GM23338 (cell line): ENCODE results near the gene RAB44. TPM values are rescaled to one million over a fixed set of nuclear protein-coding genes. Genes with fewer than 3 reads are reported as not detected.

Experiments used
- ATAC-seq: fragments of 200-7000 bp; cut with Tn5 transposase; 3 replicates; pipeline ENCODE4 v1.9.1; 2020
- DNase-seq: peaks from one replicate; pipeline ENCODE4 v3.0.0-alpha.2; 2015; ENCODE audit warnings: low spot score
- H2AFZ ChIP-seq: fragments of 200-600 bp; sonication (generic); 2 replicates; pipeline ENCODE4 v1.8.0; 2016; ENCODE audit warnings: antibody characterized with exemption, mild to moderate bottlenecking, moderate library complexity
- H3F3A ChIP-seq: fragments of 200-600 bp; sonication (generic); replicated peaks from 2 replicates; pipeline ENCODE4 v1.8.0; 2017; ENCODE audit warnings: antibody characterized with exemption, mixed run types, low read depth
- H3K27ac ChIP-seq: fragments of 200-600 bp; sonication (generic); 2 replicates; pipeline ENCODE4 v1.6.1; 2016; ENCODE audit warnings: low read depth
- H3K27me3 ChIP-seq: fragments of 200-600 bp; sonication (generic); 2 replicates; pipeline ENCODE4 v1.8.0; 2016; ENCODE audit warnings: mild to moderate bottlenecking, mixed run types, moderate library complexity; ENCODE audit not compliant: insufficient read depth
- H3K36me3 ChIP-seq: fragments of 200-600 bp; sonication (generic); 2 replicates; pipeline ENCODE4 v1.8.0; 2016; ENCODE audit warnings: mild to moderate bottlenecking; ENCODE audit not compliant: insufficient read depth
- H3K4me1 ChIP-seq: fragments of 200-600 bp; sonication (generic); 2 replicates; pipeline ENCODE4 v1.8.0; 2016; ENCODE audit warnings: mild to moderate bottlenecking, moderate library complexity; ENCODE audit not compliant: insufficient read depth
- H3K4me2 ChIP-seq: fragments of 200-600 bp; sonication (generic); 2 replicates; pipeline ENCODE4 v1.7.1; 2017; ENCODE audit warnings: mixed run types
- H3K4me3 ChIP-seq: fragments of 200-600 bp; sonication (generic); 2 replicates; pipeline ENCODE4 v1.6.1; 2016; ENCODE audit warnings: mixed run types
- H3K79me2 ChIP-seq: fragments of 200-600 bp; sonication (generic); replicated peaks from 2 replicates; pipeline ENCODE4 v1.8.0; 2017; ENCODE audit warnings: mild to moderate bottlenecking; ENCODE audit not compliant: insufficient read depth
- H3K9me2 ChIP-seq: fragments of 200-600 bp; sonication (generic); 2 replicates; pipeline ENCODE4 v1.8.0; 2017; ENCODE audit not compliant: insufficient read depth
- H4K20me1 ChIP-seq: fragments of 200-600 bp; sonication (generic); replicated peaks from 2 replicates; pipeline ENCODE4 v1.8.0; 2017; ENCODE audit warnings: mild to moderate bottlenecking; ENCODE audit not compliant: insufficient read depth
- H3K27ac Mint-ChIP-seq: 2 replicates; pipeline ENCODE4 v1.8.0; 2020; ENCODE audit warnings: inconsistent platforms, mild to moderate bottlenecking, moderate library complexity, mixed read lengths
- H3K27me3 Mint-ChIP-seq: 3 replicates; pipeline ENCODE4 v1.8.0; 2022; ENCODE audit warnings: low read depth, mild to moderate bottlenecking, moderate library complexity, mixed read lengths, inconsistent platforms; ENCODE audit not compliant: insufficient read depth, poor library complexity
- H3K36me3 Mint-ChIP-seq: 3 replicates; pipeline ENCODE4 v1.8.0; 2021; ENCODE audit warnings: low read depth, mild to moderate bottlenecking, inconsistent platforms, moderate library complexity, mixed read lengths
- H3K4me1 Mint-ChIP-seq: 3 replicates; pipeline ENCODE4 v1.8.0; 2020; ENCODE audit warnings: mild to moderate bottlenecking, inconsistent platforms, mixed read lengths
- H3K4me3 Mint-ChIP-seq: 3 replicates; pipeline ENCODE4 v1.8.0; 2021; ENCODE audit warnings: moderate library complexity, mild to moderate bottlenecking, inconsistent platforms, mixed read lengths
- H3K9me3 Mint-ChIP-seq: 3 replicates; pipeline ENCODE4 v1.8.0; 2020; ENCODE audit warnings: moderate library complexity, mild to moderate bottlenecking, inconsistent platforms, mixed read lengths
- CREB1 ChIP-seq: fragments of 250-450 bp; sonication (Bioruptor Pico); IDR thresholded peaks from 2 replicates; pipeline ENCODE4 v1.5.0; 2020; ENCODE audit warnings: low read depth, mild to moderate bottlenecking, moderate library complexity
- EZH2phosphoT487 ChIP-seq: fragments of 200-600 bp; sonication (generic); IDR thresholded peaks from one replicate; pipeline ENCODE4 v1.8.1; 2018; ENCODE audit warnings: antibody characterized with exemption; ENCODE audit not compliant: unreplicated experiment
- STAT1 ChIP-seq: IDR thresholded peaks from one replicate; pipeline ENCODE4 v1.6.1; 2016; ENCODE audit warnings: antibody characterized with exemption; ENCODE audit not compliant: unreplicated experiment
- polyA plus RNA-seq: library from polyadenylated mRNA; unstranded; fragments of >200 nt; fragmentation: Nextera tagmentation; extraction: Ambion mirVana; gene quantifications from 2 replicates; pipeline ENCODE4 v1.2.1, GENCODE V29; 2016
- total RNA-seq: library from RNA; depleted of rRNA; stranded (reverse); fragments of >200 nt; shearing (Covaris generic); gene quantifications from 2 replicates; pipeline ENCODE4 v1.2.3, GENCODE V29; 2014
- TF ChIP-seq, protein P1 (sequence below): fragments of 250-450 bp; sonication (Bioruptor Pico); IDR thresholded peaks from 2 replicates; pipeline ENCODE4 v1.5.0; 2020; ENCODE audit warnings: mild to moderate bottlenecking, moderate library complexity
- TF ChIP-seq, protein P2 (sequence below), 2 experiments: fragments of 200-600 bp in 1 of 2; sonication (generic) in 1 of 2; conservative IDR thresholded peaks; 2 replicates each; pipeline versions ENCODE4 v1.5.1 to v1.6.1; 2016 to 2017; ENCODE audit warnings: antibody characterized with exemption in 2 of 2, low read depth in 2 of 2, mild to moderate bottlenecking in 2 of 2, moderate library complexity in 1 of 2

Gene RAB44
- total and polyA plus RNA-seq, 2 experiments from 2014 or later, result not detected

DNA sequence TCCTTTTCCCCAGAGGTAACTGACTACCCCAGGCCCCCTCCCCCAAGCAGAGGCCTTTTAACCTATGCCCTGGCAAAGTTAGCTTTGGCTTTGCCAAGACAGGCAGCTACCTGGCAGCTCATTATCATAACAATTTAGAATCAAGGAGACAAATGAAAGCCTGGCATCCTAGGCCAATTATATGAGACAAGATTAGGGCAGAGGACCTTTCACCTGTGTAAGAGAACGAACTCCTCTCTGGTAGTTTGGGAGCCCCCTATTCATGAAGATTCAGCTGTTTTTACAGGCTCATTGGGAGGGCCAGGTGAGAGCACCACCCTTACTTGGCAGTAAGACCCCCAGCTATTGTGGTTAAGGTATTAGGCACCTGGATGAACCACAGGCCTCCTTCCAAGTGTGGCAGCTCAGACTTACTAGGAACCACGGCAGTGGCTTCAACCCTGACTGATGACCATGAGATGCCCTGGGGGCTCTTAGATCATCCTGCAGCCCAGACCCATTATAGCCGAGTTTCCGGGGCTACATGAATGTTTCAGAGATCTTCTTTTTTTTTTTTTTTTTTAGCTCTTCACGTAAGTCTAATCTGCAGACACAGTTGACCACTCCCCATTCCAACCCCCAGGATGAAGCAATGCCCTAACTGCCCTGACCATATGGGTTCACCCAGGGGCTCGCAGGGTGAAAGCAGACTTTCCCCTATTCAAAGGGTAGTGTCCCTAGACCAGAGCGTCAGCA is 56.2 kb downstream of the RAB44 start:
- Histone ChIP-seq H3K4me1 (no peaks in the 10 kb centered on the region), H3K4me2 (no peak overlapping the region), H3K27ac (no peak overlapping the region), H3F3A (no peaks in the 10 kb centered on the region), H3K79me2 (no peaks in the 10 kb centered on the region), H3K27me3 (no peaks in the 10 kb centered on the region), H3K9me2 (no peaks in the 10 kb centered on the region), H3K36me3 (no peaks in the 10 kb centered on the region), H2AFZ (no peak overlapping the region), H3K4me3 (no peak overlapping the region), H4K20me1 (no peaks in the 10 kb centered on the region)
- Mint-ChIP-seq H3K27ac (no peak overlapping the region), H3K36me3 (no peaks in the 10 kb centered on the region), H3K4me1 (peaks cover 13% of the 10 kb centered on the region), H3K9me3 (peaks cover 6% of the 10 kb centered on the region; the same call in 1 of the 3 replicates), H3K4me3 (no peak overlapping the region), H3K27me3 (peaks cover 15% of the 10 kb centered on the region)
- no peak for DNase-seq
- TF ChIP-seq STAT1 (no peak), EZH2phosphoT487 (no peak), CREB1 (CRISPR knock-in tag) (no peak)
- TF ChIP-seq, protein P1, sequence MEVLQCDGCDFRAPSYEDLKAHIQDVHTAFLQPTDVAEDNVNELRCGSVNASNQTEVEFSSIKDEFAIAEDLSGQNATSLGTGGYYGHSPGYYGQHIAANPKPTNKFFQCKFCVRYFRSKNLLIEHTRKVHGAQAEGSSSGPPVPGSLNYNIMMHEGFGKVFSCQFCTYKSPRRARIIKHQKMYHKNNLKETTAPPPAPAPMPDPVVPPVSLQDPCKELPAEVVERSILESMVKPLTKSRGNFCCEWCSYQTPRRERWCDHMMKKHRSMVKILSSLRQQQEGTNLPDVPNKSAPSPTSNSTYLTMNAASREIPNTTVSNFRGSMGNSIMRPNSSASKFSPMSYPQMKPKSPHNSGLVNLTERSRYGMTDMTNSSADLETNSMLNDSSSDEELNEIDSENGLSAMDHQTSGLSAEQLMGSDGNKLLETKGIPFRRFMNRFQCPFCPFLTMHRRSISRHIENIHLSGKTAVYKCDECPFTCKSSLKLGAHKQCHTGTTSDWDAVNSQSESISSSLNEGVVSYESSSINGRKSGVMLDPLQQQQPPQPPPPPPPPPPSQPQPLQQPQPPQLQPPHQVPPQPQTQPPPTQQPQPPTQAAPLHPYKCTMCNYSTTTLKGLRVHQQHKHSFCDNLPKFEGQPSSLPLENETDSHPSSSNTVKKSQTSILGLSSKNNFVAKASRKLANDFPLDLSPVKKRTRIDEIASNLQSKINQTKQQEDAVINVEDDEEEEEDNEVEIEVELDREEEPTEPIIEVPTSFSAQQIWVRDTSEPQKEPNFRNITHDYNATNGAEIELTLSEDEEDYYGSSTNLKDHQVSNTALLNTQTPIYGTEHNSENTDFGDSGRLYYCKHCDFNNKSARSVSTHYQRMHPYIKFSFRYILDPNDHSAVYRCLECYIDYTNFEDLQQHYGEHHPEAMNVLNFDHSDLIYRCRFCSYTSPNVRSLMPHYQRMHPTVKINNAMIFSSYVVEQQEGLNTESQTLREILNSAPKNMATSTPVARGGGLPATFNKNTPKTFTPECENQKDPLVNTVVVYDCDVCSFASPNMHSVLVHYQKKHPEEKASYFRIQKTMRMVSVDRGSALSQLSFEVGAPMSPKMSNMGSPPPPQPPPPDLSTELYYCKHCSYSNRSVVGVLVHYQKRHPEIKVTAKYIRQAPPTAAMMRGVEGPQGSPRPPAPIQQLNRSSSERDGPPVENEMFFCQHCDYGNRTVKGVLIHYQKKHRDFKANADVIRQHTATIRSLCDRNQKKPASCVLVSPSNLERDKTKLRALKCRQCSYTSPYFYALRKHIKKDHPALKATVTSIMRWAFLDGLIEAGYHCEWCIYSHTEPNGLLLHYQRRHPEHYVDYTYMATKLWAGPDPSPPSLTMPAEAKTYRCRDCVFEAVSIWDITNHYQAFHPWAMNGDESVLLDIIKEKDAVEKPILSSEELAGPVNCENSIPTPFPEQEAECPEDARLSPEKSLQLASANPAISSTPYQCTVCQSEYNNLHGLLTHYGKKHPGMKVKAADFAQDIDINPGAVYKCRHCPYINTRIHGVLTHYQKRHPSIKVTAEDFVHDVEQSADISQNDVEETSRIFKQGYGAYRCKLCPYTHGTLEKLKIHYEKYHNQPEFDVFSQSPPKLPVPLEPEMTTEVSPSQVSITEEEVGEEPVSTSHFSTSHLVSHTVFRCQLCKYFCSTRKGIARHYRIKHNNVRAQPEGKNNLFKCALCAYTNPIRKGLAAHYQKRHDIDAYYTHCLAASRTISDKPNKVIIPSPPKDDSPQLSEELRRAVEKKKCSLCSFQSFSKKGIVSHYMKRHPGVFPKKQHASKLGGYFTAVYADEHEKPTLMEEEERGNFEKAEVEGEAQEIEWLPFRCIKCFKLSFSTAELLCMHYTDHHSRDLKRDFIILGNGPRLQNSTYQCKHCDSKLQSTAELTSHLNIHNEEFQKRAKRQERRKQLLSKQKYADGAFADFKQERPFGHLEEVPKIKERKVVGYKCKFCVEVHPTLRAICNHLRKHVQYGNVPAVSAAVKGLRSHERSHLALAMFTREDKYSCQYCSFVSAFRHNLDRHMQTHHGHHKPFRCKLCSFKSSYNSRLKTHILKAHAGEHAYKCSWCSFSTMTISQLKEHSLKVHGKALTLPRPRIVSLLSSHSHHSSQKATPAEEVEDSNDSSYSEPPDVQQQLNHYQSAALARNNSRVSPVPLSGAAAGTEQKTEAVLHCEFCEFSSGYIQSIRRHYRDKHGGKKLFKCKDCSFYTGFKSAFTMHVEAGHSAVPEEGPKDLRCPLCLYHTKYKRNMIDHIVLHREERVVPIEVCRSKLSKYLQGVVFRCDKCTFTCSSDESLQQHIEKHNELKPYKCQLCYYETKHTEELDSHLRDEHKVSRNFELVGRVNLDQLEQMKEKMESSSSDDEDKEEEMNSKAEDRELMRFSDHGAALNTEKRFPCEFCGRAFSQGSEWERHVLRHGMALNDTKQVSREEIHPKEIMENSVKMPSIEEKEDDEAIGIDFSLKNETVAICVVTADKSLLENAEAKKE, result no peak
- TF ChIP-seq, protein P2, sequence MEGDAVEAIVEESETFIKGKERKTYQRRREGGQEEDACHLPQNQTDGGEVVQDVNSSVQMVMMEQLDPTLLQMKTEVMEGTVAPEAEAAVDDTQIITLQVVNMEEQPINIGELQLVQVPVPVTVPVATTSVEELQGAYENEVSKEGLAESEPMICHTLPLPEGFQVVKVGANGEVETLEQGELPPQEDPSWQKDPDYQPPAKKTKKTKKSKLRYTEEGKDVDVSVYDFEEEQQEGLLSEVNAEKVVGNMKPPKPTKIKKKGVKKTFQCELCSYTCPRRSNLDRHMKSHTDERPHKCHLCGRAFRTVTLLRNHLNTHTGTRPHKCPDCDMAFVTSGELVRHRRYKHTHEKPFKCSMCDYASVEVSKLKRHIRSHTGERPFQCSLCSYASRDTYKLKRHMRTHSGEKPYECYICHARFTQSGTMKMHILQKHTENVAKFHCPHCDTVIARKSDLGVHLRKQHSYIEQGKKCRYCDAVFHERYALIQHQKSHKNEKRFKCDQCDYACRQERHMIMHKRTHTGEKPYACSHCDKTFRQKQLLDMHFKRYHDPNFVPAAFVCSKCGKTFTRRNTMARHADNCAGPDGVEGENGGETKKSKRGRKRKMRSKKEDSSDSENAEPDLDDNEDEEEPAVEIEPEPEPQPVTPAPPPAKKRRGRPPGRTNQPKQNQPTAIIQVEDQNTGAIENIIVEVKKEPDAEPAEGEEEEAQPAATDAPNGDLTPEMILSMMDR (conservative IDR thresholded peaks at IDR 0.05; ENCODE audit: low read depth in 2 of 2), result no peak
- ATAC-seq, result no peak
